Activated T-cell treated with anti-CD3 and anti-CD28 coated beads for 24 hours (primary cell): Measurements from ENCODE around the gene RFPL4A.

Experiments
- DNase-seq: peaks from one replicate; pipeline ENCODE4 v3.0.0-alpha.2; 2020; ENCODE audit warnings: low read depth

RFPL4A gene

GRCh38 chr19:55809381-55810058 lies 50.6 kb downstream of the RFPL4A start:
- peak; percentile 26 for DNase-seq

- no peak for DNase-seq
Observed at GRCh38 chr19:55811340-55811739, 52.4 kb downstream of the RFPL4A start.

- no peak for DNase-seq
Observed at GRCh38 chr19:55812449-55812848, 53.6 kb downstream of the RFPL4A start.
